Ovary (tissue), 9 donors: Measurements from ENCODE around the gene TOP2B. TPM values are rescaled to one million over a fixed set of nuclear protein-coding genes. Genes with fewer than 3 reads are reported as not detected.

ENCODE experiments used
- DNase-seq, 5 donors: peaks; one replicate each; pipeline ENCODE4 v3.0.0-alpha.2; 2019 to 2020
- H3K27ac ChIP-seq, 2 donors: fragments of 200-600 bp; one replicate each; pipeline versions ENCODE4 v1.5.1 to v1.8.0; 2019 to 2022
- H3K27me3 ChIP-seq: fragments of 200-600 bp; one replicate; pipeline ENCODE4 v1.8.0; 2022
- H3K36me3 ChIP-seq: fragments of 200-600 bp; sonication (generic); one replicate; pipeline ENCODE4 v1.5.1; 2019
- H3K4me1 ChIP-seq: one replicate; pipeline ENCODE4 v1.8.1; 2013; ENCODE audit warnings: mild to moderate bottlenecking, moderate library complexity; ENCODE audit not compliant: insufficient read depth
- H3K4me3 ChIP-seq: fragments of 200-600 bp; sonication (generic); one replicate; pipeline ENCODE4 v1.5.1; 2017
- H3K9me3 ChIP-seq, 2 donors: fragments of 200-600 bp in 1 of 2; sonication (generic) in 1 of 2; one replicate each; pipeline versions ENCODE4 v1.5.1 to v1.8.1; 2013 to 2019; ENCODE audit warnings: mild to moderate bottlenecking in 1 of 2, moderate library complexity in 1 of 2
- CTCF ChIP-seq, 3 donors: fragments of 450-650 bp in 2 of 3; fragments of 200-600 bp in 1 of 3; IDR thresholded peaks; one replicate each; pipeline versions ENCODE4 v1.5.1 to v1.8.0; 2016 to 2022; ENCODE audit warnings: antibody characterized with exemption in 3 of 3, mild to moderate bottlenecking in 1 of 3
- EP300 ChIP-seq: sonication (generic); formaldehyde crosslinking; IDR thresholded peaks from one replicate; pipeline ENCODE4 v1.6.1; 2017; ENCODE audit warnings: antibody characterized with exemption
- POLR2A ChIP-seq: fragments of 450-650 bp; IDR thresholded peaks from one replicate; pipeline ENCODE4 v1.6.1; 2017; ENCODE audit warnings: antibody characterized with exemption, mild to moderate bottlenecking, moderate library complexity
- WGBS, 3 donors: extraction: QIAGEN DNeasy Blood & Tissue Kit in 1 of 3; methylation state at CpG; one replicate each; pipeline versions ENCODE4 v1.1.5 to v1.1.7; 2013 to 2017; 5-methylcytosine and 5-hydroxymethylcytosine counted together
- intact Hi-C, 4 donors: fragments of 100-400 bp; cut with DNase I; formaldehyde crosslinking; loops; one replicate each; pipeline versions ENCODE4 v1.11.0 to v1.15.1; 2022 to 2023
- microRNA-seq, 3 donors: library from miRNA; unstranded; fragments of <30 nt; microRNA quantifications; one replicate each; pipeline versions ENCODE4 to v1.2.0, GENCODE V29; 2019 to 2020
- polyA plus RNA-seq, 2 donors: library from polyadenylated mRNA; stranded (reverse); fragments of 200-250 nt in 1 of 2; fragments of 350-450 nt in 1 of 2; fragmentation: Illumina TruSeq in 1 of 2; extraction: RNeasy Lipid Tissue Mini Kit (QIAGEN cat#74804) in 1 of 2; gene quantifications; one replicate each; pipeline ENCODE4 v1.2.3, GENCODE V29; 2013 to 2014
- small RNA-seq: library from RNA; depleted of rRNA; stranded (forward); fragments of <200 nt; gene quantifications from one replicate; pipeline ENCODE3, GENCODE V24; 2016
- total RNA-seq, 7 donors: library from RNA; depleted of rRNA in 2 of 7; stranded (reverse); fragments of >200 nt in 2 of 7; fragmentation: NEBNext Ultra II Directional in 3 of 7; extraction: Animal tissue kit (Norgen Biotek cat#: 25700) in 3 of 7; gene quantifications; one replicate each; pipeline versions ENCODE4 v1.1.0 to v1.2.4, GENCODE V29; 2016 to 2023
- donor health status: DM: no; HTN: no; CAD: no; lungs with moderate emphysema.
- donor health status: DM: no; HTN: no; CAD: no.
- donor health status: Bipolar disorder and iron deficiency.
- donor health status: DM: yes; HTN: yes; CAD: no.
- donor health status: DM: no; HTN: no; CAD: no.
- donor health status: DM: yes; HTN: yes; CAD: no.

Gene TOP2B
- total and polyA plus RNA-seq, 9 donors, result 65.3 to 134 (median 98.2) TPM

GRCh38 chr3:25554376-25554775, 110.3 kb downstream of the TOP2B start:
- no peak for TF ChIP-seq POLR2A
- no peak for TF ChIP-seq CTCF (IDR thresholded peaks at IDR 0.05)
- TF ChIP-seq EP300, result no peak
- Histone ChIP-seq H3K36me3 (no peaks in the 10 kb centered on the region), H3K4me3 (no peak overlapping the region), H3K27me3 (no peaks in the 10 kb centered on the region), H3K27ac (no peak overlapping the region), H3K4me1 (peaks cover 18% of the 10 kb centered on the region), H3K9me3 (no peaks in the 10 kb centered on the region)
- intact Hi-C loops, result loop anchor here in 1 of 4 donors (10.0 kb wide), 1 partner anchor 130 kb away; the partner anchor contains the start of gene RARB
- 80 to 85% (median 82%) methylated on average over 7 of the region's 7 CpGs for WGBS, 3 donors
- no peak for DNase-seq

- H3K9me3 ChIP-seq, result no peaks in the 10 kb centered on the region
- TF ChIP-seq EP300 (no peak), POLR2A (no peak), CTCF (IDR thresholded peaks at IDR 0.05) (no peak)
- no peak overlapping the region for H3K27ac ChIP-seq
- H3K4me1 ChIP-seq, result peaks cover 9% of the 10 kb centered on the region
- H3K4me3 ChIP-seq, result no peak overlapping the region
- no peak for DNase-seq
- no peaks in the 10 kb centered on the region for H3K27me3 ChIP-seq
- H3K36me3 ChIP-seq, result no peaks in the 10 kb centered on the region
- 86 to 89% (median 87%) methylated on average over 3 of the region's 3 CpGs for WGBS, 3 donors
- intact Hi-C loops, result loop anchor here in 1 of 4 donors (10.0 kb wide), 1 partner anchor 127 kb away; the partner anchor contains the start of gene RARB
Measured at GRCh38 chr3:25552251-25552650, 112.5 kb downstream of the TOP2B start.

- H3K27me3 ChIP-seq, result no peaks in the 10 kb centered on the region
- intact Hi-C loops, result no loop called here
- H3K36me3 ChIP-seq, result no peaks in the 10 kb centered on the region
- TF ChIP-seq POLR2A, result no peak
- TF ChIP-seq CTCF (IDR thresholded peaks at IDR 0.05), result no peak
- TF ChIP-seq EP300, result no peak
- WGBS, 3 donors, result 58 to 67% (median 61%) methylated on average over 2 of the region's 2 CpGs
- no peak for DNase-seq
- H3K4me1 ChIP-seq, result no peaks in the 10 kb centered on the region
- no peaks in the 10 kb centered on the region for H3K9me3 ChIP-seq
- no peak overlapping the region for H3K4me3 ChIP-seq
- no peak overlapping the region for H3K27ac ChIP-seq
Measured at GRCh38 chr3:25548836-25549235, 115.9 kb downstream of the TOP2B start.

- 4 to 11% (median 5%) methylated on average over 1 of the region's 1 CpG for WGBS, 3 donors
- no peak for TF ChIP-seq CTCF (IDR thresholded peaks at IDR 0.05)
- TF ChIP-seq EP300, result no peak
- no peak for TF ChIP-seq POLR2A
- Histone ChIP-seq H3K9me3 (no peaks in the 10 kb centered on the region), H3K27me3 (no peaks in the 10 kb centered on the region), H3K27ac (no peak overlapping the region), H3K36me3 (no peaks in the 10 kb centered on the region), H3K4me1 (no peaks in the 10 kb centered on the region), H3K4me3 (no peak overlapping the region)
- intact Hi-C loops, result no loop called here
- DNase-seq, result no peak
Measured at GRCh38 chr3:25547943-25548674, 116.6 kb downstream of the TOP2B start.

Small RNA genes within 50 kb of the gene (microRNA-seq; reads per million reads assigned to microRNA genes)
- gene MIR4442, result 0 to 3.5 (median 0.36) reads per million in 3 donors

Small RNA genes within 50 kb of the gene (small RNA-seq; reads per million reads assigned to genes)
- gene CRIP1P2, result not detected
- not detected for gene RF01161
- not detected for gene RF02271

Other genes starting within 250 kb of the TOP2B start
- 10 to 100 TPM in 1 of 7 donors, 1 to 10 TPM in 6; 5.5 to 13.4 (median 8.2) TPM for gene RARB, start 236.6 kb downstream of the TOP2B start, total RNA-seq
- gene RARB, start 236.6 kb downstream of the TOP2B start, polyA plus RNA-seq, result 1 to 10 TPM; 3.5 to 7.4 TPM
- 10 to 100 TPM; 18.0 to 30.4 (median 27.1) TPM for gene NGLY1, start 118.5 kb upstream of the TOP2B start, total RNA-seq
- 10 to 100 TPM; 11.0 to 27.5 TPM for gene NGLY1, start 118.5 kb upstream of the TOP2B start, polyA plus RNA-seq
- 1 to 10 TPM; 3.6 to 8.0 (median 6.6) TPM for gene OXSM, start 125.2 kb upstream of the TOP2B start, total RNA-seq
- 1 to 10 TPM; 6.5 to 8.9 TPM for gene OXSM, start 125.2 kb upstream of the TOP2B start, polyA plus RNA-seq